GM18519 (cell line): ENCODE results near the gene A3GALT2.
"Not testable (repeated sequence)": the region's sequence is repeated elsewhere in the genome, so short reads cannot be mapped to it uniquely, and the experiment has no call there.

Source experiments
- ATAC-seq: cut with Tn5 transposase; IDR thresholded peaks from one replicate; pipeline ENCODE4 v1.9.1; 2021; ENCODE audit warnings: mild to moderate bottlenecking, moderate library complexity; ENCODE audit not compliant: unreplicated experiment, low FRiP score

A3GALT2 gene

DNA sequence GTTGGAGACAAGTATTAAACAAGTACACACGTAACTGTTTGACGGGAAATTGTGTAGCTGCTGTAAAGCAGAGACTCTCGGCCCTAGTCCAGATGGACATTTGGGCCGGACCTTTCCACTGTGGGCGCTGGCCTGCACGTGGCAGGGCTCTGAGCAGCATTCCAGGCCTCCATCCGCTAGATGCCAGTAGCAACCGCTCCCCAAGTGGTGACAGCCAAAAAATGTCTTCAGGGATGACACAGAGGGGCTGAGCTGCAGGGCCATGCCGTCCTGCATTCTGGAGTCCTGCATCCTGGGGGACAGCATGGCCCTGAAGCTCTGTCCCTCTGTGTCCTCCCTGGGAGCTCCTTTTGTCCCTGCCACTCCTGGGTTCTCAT is 24.8 kb downstream of the A3GALT2 start:
- no peak for ATAC-seq

DNA sequence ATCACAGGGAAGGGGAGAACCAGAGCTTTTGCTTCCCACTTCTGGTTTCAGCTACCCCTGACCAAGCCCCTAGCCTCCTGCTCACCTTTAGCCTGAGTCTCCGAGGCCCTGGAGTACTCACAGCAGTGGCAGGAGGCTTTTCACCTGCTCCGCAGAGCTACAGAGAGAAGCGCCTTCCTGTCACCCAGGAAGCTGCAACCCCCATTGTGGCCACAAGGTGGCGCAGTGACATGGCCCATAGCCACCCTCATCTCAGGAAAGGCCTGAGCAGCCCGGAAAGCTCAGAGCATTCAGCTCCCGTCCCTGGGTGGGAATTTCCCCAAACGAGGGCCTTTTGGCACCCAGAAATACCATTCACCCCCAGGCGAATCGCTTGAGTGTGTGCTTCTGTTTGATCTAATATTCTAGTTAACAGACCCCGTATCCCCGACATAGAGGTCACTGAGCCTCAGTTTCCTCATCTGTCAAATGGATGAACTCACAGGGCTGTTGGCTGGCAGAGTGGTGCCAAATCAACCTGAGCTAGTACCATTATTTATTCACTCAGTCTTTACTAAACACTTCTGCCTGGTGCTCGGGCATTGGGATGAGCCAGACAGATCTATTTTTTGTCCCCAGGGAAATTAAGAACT is 25.3 kb downstream of the A3GALT2 start:
- no peak for ATAC-seq

DNA sequence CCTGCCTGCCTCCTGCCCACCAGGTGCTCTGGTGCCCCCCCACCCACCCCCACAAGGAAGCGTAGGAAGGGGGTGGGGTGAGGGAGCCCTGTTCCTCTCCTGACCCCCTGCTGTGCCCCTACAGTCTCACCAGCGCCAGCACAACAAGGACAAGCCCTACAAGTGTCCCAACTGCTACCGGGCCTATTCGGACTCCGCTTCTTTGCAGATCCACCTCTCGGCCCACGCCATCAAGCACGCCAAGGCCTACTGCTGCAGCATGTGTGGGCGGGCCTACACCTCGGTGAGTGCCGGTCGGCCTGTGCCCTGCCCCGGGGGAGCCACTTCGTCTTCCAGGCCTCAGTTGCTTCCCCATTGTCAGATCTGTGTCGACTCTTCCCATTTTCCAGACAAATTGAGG is 25.9 kb downstream of the A3GALT2 start:
- no peak for ATAC-seq

DNA sequence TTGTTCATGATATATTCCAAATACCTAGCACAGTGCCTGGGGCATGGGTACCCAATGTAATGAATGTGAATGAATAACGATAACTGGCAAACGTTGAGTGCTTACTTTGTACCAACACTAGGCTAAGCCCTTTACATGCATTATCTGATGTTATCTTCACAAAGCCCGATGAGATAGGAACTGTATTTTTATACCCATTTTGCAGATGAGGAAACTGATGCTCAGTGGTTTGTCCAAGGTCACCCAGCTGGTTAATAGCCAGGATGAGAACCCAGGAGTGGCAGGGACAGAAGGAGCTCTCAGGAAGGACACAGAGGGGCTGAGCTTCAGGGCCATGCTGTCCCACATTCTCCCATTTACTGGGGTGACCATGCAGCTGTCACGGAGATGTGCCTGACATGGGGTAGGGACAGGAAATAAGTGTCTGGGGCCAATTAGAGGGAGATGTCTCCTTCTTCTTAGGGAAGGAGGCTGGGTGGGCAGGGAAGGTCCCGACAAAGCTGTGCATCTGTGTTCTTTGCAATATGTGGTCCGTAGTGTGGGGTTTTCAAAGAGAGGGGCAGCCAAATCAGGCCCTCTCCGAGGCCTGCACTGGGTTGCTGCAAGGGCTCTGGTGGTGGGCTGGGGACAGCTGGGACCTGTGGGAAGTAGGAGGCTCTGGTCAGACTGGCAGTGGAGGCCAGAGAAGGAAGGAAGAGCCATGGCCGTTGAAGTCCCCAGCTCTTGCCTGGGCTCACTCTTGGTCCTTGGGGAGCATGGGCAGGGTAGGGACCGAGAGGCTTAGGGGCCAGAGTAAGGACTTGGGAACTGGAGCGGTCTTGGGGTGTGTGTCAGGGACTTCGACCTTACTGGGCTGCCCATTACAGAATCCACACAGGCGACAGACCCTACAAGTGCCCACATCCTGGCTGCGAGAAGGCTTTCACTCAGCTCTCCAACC is 26.6 kb downstream of the A3GALT2 start:
- no peak for ATAC-seq

DNA sequence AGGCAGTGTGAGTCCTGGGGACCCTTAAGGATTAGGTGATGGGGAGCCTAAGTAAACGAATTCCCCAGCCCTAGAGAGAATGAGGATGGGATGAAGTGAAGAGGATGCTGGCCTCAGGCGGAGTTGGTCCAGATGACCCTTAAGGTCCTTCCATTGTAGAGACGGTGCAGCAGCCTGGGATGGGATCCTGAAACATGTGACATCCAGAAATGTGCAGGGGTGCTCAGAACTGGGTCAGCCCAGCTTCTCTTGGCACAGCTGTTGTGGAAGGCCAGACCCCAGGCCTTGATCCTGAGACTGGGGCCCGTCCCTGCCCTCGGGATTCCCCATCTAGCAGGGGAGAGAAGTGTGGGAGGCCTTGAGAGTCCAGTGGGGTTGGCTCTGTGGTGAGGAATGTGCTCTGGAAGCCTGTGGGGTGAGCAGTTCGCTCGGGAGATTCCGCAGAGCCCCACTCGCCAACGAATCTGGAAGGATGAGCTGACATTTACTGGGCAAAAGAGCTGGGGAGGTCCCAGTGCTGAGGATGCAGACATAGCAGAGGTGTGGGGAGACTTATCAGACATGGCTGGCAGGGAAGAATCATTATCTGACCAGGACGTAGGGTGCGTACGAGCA is 28.1 kb downstream of the A3GALT2 start:
- no peak for ATAC-seq

DNA sequence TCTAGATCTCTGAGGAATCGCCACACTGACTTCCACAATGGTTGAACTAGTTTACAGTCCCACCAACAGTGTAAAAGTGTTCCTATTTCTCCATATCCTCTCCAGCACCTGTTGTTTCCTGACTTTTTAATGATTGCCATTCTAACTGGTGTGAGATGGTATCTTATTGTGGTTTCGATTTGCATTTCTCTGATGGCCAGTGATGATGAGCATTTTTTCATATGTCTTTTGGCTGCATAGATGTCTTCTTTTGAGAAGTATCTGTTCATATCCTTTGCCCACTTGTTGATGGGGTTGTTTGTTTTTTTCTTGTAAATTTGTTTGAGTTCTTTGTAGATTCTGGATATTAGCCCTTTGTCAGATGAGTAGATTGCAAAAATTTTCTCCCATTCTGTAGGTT is 30.3 kb downstream of the A3GALT2 start:
- not testable (repeated sequence) for ATAC-seq

DNA sequence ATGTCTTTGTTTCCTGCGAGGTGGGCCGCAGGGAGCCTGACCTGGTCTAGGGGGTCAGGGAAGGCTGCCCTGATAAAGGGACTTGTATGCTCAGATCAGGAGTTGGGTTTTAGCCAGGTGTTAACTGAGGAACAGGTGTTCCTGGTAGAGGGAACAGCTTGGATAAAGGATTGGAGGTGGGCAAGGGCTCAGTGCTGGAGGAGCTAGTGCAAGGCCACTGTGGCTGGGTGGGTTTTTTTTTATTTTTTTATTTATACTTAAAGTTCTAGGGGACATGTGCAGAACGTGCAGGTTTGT is 31.1 kb downstream of the A3GALT2 start:
- no peak for ATAC-seq

DNA sequence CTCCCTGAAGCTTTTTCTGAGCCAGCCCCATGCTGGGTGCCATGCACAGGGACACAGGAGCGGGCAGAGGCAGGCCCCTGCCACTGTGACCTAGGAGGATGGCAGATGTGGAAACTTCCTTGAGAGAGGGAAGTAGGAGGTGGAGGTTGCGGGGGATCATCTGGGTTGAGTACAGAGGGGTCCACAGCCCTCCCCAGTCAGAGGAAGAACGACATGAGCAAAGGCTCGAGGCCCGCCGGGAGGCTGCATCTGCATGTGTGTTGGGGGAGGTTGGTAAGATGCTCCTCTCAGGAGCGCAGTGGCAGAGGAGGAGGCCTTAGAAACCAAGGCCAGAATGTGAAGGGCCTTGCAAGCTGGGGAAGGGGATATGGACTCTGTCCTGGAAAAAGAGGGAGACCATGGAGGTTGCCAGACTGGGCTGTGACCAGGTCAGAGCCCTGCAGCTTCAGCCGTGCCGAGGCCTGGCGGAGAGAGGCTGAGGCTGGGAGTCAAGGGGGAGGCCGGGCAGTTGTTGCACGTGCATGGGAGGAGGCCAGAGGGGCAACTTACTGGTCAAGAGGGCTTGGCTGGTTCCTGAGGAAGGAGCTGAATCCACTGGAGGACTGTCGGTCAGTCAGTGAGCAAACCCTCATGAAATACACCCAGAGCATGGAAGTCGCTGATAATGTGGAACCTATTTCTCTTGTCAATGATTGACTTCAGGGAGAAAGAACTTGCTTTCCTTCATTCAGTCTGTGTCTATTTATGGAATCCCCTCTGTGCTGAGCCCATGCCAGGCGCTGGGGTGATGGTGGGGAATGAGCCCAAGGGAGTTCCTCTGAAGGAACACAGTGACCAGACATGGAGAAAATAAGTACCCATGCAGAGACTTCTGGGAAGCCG is 31.7 kb downstream of the A3GALT2 start:
- no peak for ATAC-seq

DNA sequence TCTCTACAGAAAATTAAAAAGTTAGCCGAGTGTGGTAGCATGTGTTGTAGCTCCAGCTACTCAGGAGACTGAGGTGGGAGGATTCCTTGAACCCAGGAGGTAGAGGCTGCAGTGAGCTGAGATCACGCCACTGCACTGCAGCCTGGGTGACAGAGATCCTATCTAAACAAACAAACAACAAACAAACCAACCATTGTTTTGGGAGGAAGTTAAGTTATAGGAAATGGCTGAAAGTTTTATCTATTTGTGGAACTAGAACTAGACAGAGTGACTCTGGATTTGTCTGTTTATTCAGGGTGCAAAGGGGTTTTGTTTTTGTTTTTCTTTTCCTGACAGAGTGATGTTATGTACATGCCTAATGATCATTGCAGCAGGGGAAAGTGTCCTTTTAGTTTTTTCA is 33.6 kb downstream of the A3GALT2 start:
- no peak for ATAC-seq

DNA sequence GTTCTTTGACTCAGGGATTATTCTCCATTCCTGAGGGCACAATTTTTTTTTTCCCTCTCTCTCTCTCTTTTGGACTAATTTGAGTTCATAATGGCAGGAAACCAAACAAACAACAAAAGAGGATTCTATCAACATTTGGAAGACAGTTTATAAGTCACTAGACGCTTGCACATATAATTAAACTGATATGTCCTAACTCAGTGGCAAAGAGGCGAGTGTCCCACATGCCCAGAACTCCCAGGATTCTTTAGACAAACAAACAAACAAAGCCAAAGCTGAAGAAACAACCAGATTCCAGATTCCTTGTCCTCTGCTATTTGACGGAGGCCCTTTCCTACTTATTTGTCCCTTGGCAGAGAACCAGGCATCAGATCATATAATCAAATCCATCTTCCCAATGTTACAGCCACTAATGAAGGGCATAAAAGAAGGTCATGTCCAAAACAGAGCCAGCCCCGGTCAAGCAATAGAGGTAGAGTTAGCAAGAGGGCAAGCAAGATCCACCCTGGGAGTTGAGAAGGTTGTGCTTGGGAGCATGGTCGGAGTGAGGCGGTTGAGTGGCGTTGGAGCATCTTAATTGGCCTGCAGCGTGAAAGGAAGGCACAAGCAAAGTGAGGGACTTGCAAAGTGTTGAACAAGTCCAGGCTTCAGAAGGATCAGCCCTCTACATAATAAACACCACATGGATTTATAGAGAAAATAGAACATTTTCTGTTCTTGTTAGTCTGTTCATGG is 34.3 kb downstream of the A3GALT2 start:
- ATAC-seq = no peak

DNA sequence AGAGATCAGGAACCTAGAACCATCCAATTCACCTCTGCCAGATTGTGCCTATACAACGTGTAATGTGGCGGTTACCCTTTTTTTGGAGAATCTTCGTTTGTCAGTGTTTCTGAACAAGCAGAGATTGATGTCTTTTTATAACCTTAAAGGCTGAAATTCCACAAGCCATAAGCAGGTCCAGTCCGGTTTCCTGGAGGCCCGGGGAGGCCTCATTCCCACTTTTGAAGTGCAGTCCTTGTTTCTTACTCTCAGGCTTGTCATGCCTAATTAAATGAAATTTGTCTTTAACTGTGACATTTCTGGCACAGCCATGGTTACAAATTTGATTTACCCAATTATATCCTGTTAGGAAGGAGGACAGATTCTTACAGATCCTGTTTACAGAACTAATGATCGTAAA is 36.8 kb downstream of the A3GALT2 start:
- ATAC-seq = no peak

DNA sequence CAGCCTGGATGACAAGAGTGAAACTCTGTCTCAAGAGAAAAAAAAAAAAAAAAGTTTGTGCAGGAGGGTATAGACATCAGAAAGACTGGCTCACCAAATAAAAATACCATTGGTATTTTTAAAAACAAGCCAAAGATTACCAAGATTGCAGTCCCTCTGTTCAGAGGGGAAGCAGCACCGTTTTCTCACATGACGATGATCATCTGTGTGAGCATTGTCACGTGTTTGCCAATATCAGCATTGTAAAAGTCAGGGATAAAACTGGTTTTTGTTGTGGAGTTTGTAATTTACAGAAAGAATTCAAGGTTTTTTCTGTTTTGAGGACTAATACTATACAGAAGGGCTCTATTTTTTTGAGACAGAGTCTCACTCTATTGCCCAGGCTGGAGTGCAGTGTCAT is 38.1 kb downstream of the A3GALT2 start:
- ATAC-seq = no peak

DNA sequence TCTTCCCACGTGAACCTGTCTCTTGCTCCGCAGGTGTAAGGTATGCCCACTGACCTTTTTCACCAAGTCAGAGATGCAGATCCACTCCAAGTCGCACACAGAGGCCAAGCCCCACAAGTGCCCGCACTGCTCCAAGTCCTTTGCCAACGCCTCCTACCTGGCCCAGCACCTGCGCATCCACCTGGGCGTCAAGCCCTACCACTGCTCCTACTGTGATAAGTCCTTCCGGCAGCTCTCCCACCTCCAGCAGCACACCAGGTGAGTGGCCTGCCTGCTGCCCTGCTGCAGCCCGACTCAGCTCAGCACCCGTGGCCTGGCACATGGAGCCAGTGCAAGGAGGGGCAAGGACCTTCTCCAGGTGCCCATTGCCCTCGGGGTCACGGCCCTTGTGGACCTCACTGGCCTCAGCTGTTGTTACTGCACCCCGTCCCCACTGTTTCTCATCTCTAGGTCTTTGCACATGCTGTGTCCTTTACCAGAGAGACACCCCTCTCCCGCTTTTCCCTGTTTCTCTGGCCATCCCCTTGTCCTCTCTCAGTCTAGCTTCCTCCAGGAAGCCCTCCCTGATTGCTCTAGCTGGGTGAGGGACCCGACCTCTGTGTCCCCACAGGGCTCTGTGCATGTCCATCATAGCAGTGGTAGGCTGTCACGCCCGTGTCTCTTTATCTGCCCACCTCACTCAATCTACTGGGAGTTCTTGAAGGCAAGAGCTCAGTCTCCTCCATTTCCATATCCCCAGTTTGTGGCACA is 39.2 kb downstream of the A3GALT2 start:
- no peak for ATAC-seq

DNA sequence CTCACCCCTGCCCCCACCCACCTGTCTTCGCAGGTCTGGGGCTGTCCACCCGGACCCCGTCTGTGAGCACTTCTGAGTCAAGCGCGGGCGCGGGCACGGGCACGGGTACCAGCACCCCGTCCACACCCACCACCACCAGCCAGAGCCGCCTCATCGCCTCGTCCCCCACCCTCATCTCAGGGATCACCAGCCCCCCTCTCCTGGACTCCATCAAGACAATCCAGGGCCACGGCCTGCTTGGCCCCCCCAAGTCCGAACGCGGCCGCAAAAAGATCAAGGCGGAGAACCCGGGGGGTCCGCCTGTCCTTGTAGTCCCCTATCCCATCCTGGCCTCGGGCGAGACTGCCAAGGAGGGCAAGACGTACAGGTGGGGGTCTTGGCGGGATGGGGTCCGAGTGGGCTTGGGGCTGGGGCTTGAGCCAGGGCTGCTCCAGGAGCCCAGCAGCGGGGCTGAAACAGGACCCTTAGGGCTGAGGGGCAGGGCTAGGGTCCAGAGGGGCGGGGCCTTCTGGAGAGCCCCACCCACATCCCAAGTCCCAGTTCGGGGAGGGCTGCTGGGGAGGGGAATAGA is 40.7 kb downstream of the A3GALT2 start:
- no peak for ATAC-seq

DNA sequence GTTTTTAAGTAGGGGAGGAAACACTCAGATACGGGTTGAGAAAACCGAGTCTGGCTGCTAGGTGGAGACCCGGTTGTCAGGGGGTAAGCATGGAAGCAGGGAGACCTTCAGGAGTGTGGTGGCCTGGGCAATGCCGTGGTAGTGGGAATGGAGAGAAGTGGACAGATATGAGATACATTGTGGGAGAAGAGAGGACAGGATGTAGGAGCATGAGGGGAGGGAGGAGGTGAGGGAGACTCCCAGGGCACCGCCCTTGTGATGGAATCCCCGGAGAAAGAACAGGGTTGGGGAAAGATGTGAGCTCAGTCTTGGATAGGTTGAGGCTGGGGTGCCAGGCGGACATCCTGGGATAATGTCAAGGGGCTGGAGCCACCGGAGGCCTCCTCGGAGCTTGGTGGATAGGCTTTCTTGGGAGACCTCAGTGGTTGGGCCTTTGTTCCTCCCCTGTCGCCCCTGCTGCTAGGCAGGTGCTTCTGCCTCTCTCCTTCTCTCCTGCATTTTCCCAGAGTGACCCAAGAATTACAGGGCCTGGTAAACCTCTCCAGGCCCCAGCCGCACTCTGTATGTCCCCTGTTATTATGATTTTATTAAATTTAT is 43.3 kb downstream of the A3GALT2 start:
- ATAC-seq = no peak

DNA sequence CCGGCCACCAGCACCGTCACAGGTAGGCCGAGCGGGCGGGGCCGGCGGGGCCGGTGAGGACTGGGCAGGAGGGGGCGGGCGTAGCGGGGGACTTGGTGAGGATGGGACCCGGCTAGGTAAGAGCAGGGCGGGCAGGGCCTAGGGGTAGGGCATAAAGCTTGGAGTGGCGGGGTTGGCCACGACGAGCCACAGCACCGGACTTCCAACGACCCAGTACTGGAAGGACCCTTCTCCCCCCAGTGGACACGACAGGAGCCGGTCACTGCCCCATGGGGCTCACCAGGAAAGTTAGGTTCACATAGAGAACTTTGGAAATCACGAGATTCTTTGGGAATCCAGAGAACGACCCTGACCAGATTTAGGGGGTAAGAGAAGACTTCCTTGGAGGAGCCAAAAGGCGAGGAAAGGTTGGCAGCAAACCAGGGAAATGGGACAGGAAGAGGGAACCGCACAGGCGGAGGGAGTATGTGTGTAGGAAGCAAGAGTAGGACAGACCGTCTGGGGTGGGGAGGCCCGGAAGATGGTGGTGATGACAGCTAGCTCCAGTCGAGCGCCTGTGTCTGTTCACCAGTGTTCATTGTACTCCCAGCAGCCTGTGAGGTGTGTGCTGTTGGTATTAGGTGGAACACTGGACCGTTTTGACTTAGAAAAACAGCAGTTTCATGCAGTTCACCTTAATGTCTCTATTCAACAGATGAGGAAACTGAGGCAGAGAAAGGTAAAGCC is 44.2 kb downstream of the A3GALT2 start:
- no peak for ATAC-seq

DNA sequence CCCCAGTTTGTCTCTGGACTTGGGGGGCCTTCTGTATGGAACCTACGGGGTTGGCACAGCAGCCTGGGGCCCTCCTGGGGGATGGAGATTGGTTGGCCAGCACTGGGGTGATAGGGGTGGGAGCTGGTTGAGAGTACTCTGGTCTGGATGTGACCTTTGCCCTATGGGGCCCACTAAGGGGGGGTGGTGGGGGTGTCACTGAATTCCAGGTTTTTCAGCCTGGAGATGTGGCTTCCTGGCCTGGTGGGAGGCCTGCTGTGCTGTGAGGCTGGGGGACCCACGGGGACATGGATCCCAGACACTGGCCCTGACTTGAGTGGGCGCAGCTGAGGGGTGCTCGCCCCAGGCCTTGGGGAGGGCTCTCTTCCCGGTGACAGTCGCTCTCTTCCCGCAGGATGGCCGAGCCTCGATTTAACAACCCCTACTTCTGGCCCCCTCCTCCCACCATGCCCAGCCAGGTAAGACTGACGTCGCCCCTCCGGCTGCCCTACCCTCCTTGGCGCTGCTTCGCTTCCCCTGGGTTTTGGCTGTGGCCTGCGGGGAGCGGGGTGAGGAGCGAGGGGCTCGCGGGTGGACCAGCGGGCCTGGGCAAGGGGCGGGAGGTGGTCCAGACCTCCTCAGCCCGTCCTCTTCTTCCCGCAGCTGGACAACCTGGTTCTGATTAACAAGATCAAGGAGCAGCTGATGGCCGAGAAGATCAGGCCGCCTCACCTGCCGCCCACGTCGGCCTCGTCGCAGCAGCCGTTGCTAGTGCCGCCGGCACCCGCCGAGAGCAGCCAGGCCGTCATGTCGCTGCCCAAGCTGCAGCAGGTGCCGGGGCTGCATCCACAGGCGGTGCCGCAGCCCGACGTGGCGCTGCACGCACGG is 45.0 kb downstream of the A3GALT2 start:
- ATAC-seq = no peak
